Measurements from ENCODE around the gene PRR23E. TPM values are rescaled to one million over a fixed set of nuclear protein-coding genes. Genes with fewer than 3 reads are reported as not detected.

PRR23E gene
- total RNA-seq, 1 experiment from 2014 or later: not detected

- Histone ChIP-seq H3K36me3 (ENCODE audit: control insufficient read depth, insufficient read depth, low read length) (no peaks in the 10 kb centered on the region), H3K27me3 (replicated peaks; ENCODE audit: control insufficient read depth, insufficient read depth, low read length) (no peaks in the 10 kb centered on the region), H3K4me1 (no peaks in the 10 kb centered on the region), H3K4me3 (ENCODE audit: low read depth, low read length) (no peak overlapping the region), H3K9me3 (peaks cover 3% of the 10 kb centered on the region; the same call in 1 of the 2 replicates)
- DNase-seq: no peak
- H3K4me1 Mint-ChIP-seq (ENCODE audit: low read depth, unreplicated experiment): no peaks in the 10 kb centered on the region
- no peak for TF ChIP-seq CTCF (IDR thresholded peaks at IDR 0.05; ENCODE audit: insufficient read depth in 1 of 2, low read depth in 1 of 2, low read length in 1 of 2, severe bottlenecking in 1 of 2, unreplicated experiment in 1 of 2)
- intact Hi-C loops (cut with micrococcal nuclease; ENCODE audit: unreplicated experiment): no loop called here
- no peak overlapping the region for H3K4me3 Mint-ChIP-seq (ENCODE audit: unreplicated experiment)
- H3K27ac Mint-ChIP-seq (ENCODE audit: unreplicated experiment): no peak overlapping the region
- H3K27me3 Mint-ChIP-seq (ENCODE audit: insufficient read depth, unreplicated experiment): peaks cover 20% of the 10 kb centered on the region
- H3K36me3 Mint-ChIP-seq (ENCODE audit: insufficient read depth, unreplicated experiment): no peaks in the 10 kb centered on the region
- ChIA-PET POLR2A (no interaction called here), CTCF (interaction anchor here (0.6 kb wide), 1 partner anchor 1298 kb away, joined by 3 read pairs; no protein-coding TSS in a partner anchor)
- peaks cover 26% of the 10 kb centered on the region for H3K9me3 Mint-ChIP-seq (ENCODE audit: unreplicated experiment)
- BruUV-seq (replicated peaks): no TSS peak
Measured at GRCh38 chr3:127226946-127227842, 34.3 kb downstream of the PRR23E start.

GRCh38 chr3:127228866-127229265 is 35.9 kb downstream of the PRR23E start:
- Histone ChIP-seq H3K9me3 (peaks cover 3% of the 10 kb centered on the region; the same call in 1 of the 2 replicates), H3K4me3 (ENCODE audit: low read depth, low read length) (no peak overlapping the region), H3K4me1 (no peaks in the 10 kb centered on the region), H3K27me3 (replicated peaks; ENCODE audit: control insufficient read depth, insufficient read depth, low read length) (no peaks in the 10 kb centered on the region), H3K36me3 (ENCODE audit: control insufficient read depth, insufficient read depth, low read length) (no peaks in the 10 kb centered on the region)
- ChIA-PET CTCF (no interaction called here), POLR2A (no interaction called here)
- no peak overlapping the region for H3K4me3 Mint-ChIP-seq (ENCODE audit: unreplicated experiment)
- H3K36me3 Mint-ChIP-seq (ENCODE audit: insufficient read depth, unreplicated experiment): no peaks in the 10 kb centered on the region
- H3K27ac Mint-ChIP-seq (ENCODE audit: unreplicated experiment): no peak overlapping the region
- no TSS peak for BruUV-seq (replicated peaks)
- DNase-seq: no peak
- H3K4me1 Mint-ChIP-seq (ENCODE audit: low read depth, unreplicated experiment): no peaks in the 10 kb centered on the region
- H3K27me3 Mint-ChIP-seq (ENCODE audit: insufficient read depth, unreplicated experiment): peaks cover 19% of the 10 kb centered on the region
- no peak for TF ChIP-seq CTCF (IDR thresholded peaks at IDR 0.05; ENCODE audit: insufficient read depth in 1 of 2, low read depth in 1 of 2, low read length in 1 of 2, severe bottlenecking in 1 of 2, unreplicated experiment in 1 of 2)
- intact Hi-C loops (cut with micrococcal nuclease; ENCODE audit: unreplicated experiment): no loop called here
- peaks cover 26% of the 10 kb centered on the region for H3K9me3 Mint-ChIP-seq (ENCODE audit: unreplicated experiment)

- peak in 1 of 2 experiments; percentile 33 for DNase-seq
- Histone ChIP-seq H3K36me3 (ENCODE audit: control insufficient read depth, insufficient read depth, low read length) (no peaks in the 10 kb centered on the region), H3K4me3 (ENCODE audit: low read depth, low read length) (no peak overlapping the region), H3K27me3 (replicated peaks; ENCODE audit: control insufficient read depth, insufficient read depth, low read length) (no peaks in the 10 kb centered on the region), H3K9me3 (peaks cover 3% of the 10 kb centered on the region; the same call in 1 of the 2 replicates), H3K4me1 (no peaks in the 10 kb centered on the region)
- Mint-ChIP-seq H3K27ac (ENCODE audit: unreplicated experiment) (no peak overlapping the region), H3K4me1 (ENCODE audit: low read depth, unreplicated experiment) (no peaks in the 10 kb centered on the region), H3K4me3 (ENCODE audit: unreplicated experiment) (no peak overlapping the region), H3K36me3 (ENCODE audit: insufficient read depth, unreplicated experiment) (no peaks in the 10 kb centered on the region), H3K9me3 (ENCODE audit: unreplicated experiment) (peaks cover 12% of the 10 kb centered on the region), H3K27me3 (ENCODE audit: insufficient read depth, unreplicated experiment) (peaks cover 9% of the 10 kb centered on the region)
- no TSS peak for BruUV-seq (replicated peaks)
- ChIA-PET POLR2A (no interaction called here), CTCF (interaction anchor here (0.6 kb wide), 1 partner anchor 153 kb away, joined by 4 read pairs; no protein-coding TSS in a partner anchor)
- no peak for TF ChIP-seq CTCF (IDR thresholded peaks at IDR 0.05; ENCODE audit: insufficient read depth in 1 of 2, low read depth in 1 of 2, low read length in 1 of 2, severe bottlenecking in 1 of 2, unreplicated experiment in 1 of 2)
- intact Hi-C loops (cut with micrococcal nuclease; ENCODE audit: unreplicated experiment): no loop called here
Measured at GRCh38 chr3:127233371-127233770, 40.4 kb downstream of the PRR23E start.
